GF-D8 (cell line): ENCODE measurements around the gene GIMAP4.
"Not testable (repeated sequence)": the region's sequence is repeated elsewhere in the genome, so short reads cannot be mapped to it uniquely, and the experiment has no call there.

Source experiments
- DNase-seq: peaks from one replicate; lab custom pipeline; 2025; lab: John Stamatoyannopoulos, UW

The GIMAP4 gene

DNA sequence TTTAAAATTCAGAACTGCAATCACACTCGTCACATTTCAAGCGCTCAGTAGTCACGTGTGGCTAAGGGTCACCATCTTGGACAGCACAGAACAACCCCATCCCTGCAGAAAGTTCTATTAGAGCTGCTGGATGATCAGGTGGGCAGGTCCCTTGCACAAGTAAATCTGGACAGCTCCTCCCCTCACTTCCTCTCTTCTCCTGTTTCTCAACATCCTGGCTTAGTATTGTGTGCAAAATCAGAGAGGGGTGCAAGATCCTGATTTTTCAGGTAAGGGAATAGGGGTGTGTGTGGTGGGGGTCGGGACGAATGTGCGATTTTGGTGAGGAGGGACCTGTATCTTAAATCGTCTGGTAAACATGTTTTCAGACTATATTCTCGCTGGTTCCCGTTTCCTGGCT is at the start of gene GIMAP4:
Gene GIMAP4, plus strand, starts transcription at position 222 of the 400 bp plus-strand sequence. CDS start 2,512 bp downstream, outside the sequence.
- no peak for DNase-seq

GRCh38 chr7:150519310-150519709 is 47.9 kb upstream of the GIMAP4 start:
- DNase-seq: no peak

DNA sequence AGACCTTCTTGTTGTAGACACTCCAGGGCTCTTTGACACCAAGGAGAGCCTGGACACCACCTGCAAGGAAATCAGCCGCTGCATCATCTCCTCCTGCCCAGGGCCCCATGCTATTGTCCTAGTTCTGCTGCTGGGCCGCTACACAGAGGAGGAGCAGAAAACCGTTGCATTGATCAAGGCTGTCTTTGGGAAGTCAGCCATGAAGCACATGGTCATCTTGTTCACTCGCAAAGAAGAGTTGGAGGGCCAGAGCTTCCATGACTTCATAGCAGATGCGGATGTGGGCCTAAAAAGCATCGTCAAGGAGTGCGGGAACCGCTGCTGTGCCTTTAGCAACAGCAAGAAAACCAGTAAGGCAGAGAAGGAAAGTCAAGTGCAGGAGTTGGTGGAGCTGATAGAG is 47.0 kb upstream of the GIMAP4 start:
- DNase-seq: no peak

DNA sequence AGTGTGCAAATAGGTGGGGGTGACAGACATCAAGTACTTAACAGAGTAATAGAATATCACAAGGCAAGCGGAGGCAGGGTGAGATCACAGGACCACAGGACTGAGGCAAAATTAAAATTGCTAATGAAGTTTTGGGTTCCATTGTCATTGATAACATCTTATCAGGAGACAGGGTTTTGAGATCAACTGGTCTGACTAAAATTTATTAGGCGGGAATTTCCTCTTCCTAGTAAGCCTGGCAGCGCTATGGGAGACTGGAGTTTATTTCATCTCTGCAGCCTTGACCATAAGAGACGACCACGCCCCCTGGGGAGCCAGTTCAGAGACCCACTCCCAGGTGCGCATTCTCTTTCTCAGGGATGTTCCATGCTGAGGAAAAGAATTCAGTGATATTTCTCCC is 44.3 kb upstream of the GIMAP4 start:
- DNase-seq: not testable (repeated sequence)

DNA sequence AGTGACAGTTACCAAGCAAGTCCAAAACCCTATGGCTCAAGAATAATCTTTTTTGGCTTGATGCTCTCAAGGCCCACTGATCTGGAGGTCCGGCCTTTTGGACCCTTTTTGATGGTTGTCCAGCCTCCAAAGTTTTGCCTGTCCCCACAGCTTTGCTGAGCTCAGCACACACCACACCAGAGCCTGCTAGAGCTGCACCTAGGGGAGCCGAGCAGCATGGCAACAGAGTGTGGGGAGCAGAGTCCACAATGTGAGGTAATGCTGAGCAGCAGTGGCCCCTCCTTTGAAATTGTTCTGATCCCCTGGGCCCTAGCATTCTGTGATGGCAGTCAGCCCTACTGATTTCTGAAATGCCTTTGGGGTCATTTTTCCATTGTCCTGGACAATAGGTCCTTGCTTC is 43.2 kb upstream of the GIMAP4 start:
- no peak for DNase-seq

DNA sequence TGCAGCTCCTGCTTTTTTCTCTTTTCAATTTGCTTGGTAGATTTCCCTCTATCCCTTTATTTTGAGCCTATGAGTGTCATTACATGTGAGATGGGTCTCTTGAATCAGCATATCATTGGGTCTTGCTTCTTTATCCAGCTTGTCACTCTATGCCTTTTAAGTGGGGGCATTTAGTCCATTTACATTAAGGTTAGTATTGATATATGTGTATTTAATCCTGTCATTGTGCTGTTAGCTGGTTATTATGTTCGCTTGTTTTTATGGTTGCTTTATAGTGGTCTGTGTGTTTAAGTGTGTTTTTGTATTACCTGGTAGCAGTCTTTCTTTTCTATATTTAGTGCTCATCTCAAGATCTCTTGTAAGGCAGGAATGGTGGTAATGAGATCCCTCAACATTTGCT is 35.5 kb upstream of the GIMAP4 start:
- no peak for DNase-seq

GRCh38 chr7:150538259-150538658 is 28.9 kb upstream of the GIMAP4 start:
- no peak for DNase-seq

GRCh38 chr7:150553163-150553562 is 14.0 kb upstream of the GIMAP4 start:
- no peak for DNase-seq

DNA sequence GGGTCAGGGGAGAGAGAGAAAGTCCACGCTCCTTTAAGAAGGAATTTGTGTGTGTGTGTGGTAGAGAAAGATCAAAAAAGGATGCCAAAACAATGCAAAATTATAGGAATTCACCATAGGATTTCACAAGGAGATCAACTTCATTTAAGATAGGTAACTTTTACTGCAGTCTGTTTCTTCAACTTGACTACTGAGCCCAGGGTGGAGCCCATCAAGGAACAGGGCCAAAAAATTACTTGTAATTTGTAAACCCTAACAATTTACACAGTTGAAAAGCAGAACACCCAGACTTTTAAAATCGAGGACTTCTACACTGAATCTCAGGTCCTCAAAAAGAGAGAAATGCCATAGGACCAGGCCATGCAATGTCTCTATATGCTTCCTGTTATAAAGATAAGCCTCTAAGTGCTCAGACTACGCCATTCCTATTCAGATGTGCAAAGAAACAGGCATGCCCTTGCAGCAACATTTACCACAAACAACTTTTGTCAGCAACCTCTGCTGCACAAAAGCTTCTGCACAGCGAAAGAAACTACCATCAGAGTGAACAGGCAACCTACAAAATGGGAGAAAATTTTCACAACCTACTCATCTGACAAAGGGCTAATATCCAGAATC is 10.6 kb upstream of the GIMAP4 start:
- DNase-seq: peak; percentile 89

DNA sequence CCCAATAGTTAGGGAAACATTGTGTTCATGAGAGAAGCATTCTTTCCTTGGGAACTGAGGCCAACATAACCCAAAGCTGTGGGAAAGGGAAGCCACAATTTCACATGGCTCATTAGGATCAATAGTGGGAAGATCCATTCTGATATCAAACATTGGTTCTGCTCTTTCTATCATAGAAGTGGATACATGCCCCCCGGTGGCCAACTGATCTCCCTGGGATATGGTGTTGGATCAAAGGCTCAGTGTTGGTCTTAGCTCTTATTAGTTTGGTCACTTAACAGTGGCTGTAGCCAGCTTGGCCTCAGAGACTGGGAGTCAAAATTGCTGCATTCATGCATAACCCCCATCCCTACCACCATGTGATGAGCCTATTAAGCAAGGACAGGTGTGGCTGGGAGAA is 6.7 kb upstream of the GIMAP4 start:
- DNase-seq: no peak

GRCh38 chr7:150562919-150563318 is 4.3 kb upstream of the GIMAP4 start:
- DNase-seq: no peak

- no peak for DNase-seq
Measured at GRCh38 chr7:150564006-150564405, 3.2 kb upstream of the GIMAP4 start.

- no peak for DNase-seq
Measured at GRCh38 chr7:150564566-150564965, 2.6 kb upstream of the GIMAP4 start.

DNA sequence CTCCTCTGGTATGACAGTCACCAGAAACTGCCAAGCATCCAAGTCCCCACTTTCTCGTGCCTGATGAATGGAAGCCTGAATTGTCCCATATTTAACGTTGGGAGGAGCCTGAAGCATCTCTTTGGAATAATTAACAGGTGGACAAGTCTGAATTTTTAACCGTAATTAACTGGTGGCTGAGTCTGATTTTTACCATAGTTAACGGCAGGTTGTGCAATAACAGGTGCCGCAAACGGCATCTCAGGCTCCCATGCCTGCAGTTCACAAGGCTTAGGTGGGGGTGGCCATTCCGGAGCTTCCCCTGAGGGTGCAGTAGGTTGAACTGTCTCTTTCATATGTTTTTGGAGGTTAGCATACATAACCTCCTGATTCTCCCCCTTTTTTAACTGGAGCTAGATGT is 2.0 kb upstream of the GIMAP4 start:
- DNase-seq: no peak

- DNase-seq: no peak
Measured at GRCh38 chr7:150566123-150566522, 1.1 kb upstream of the GIMAP4 start.

- DNase-seq: no peak
Measured at GRCh38 chr7:150566572-150566971, 618 bp upstream of the GIMAP4 start.

GRCh38 chr7:150567871-150568301 is 696 bp downstream of the GIMAP4 start:
- no peak for DNase-seq

DNA sequence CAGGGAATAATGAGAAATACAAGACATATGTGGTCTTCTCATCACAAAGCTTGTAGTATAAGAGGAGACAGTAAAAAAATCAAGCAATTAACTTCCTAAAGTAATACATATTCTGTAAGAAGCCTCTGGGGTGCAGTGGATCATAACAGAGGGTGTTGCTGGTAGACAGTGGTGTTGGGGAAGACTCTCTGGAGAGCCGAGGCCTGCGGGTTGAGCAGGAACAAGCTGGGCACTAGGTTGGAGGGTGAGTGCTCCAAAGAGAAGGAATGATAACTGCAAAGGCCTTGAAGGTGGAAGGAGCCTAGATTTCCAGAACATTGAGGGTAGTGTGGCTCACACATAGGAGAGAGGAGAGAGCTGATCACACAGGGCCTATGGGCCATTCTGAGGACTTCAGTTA is 1.5 kb downstream of the GIMAP4 start:
- no peak for DNase-seq

DNA sequence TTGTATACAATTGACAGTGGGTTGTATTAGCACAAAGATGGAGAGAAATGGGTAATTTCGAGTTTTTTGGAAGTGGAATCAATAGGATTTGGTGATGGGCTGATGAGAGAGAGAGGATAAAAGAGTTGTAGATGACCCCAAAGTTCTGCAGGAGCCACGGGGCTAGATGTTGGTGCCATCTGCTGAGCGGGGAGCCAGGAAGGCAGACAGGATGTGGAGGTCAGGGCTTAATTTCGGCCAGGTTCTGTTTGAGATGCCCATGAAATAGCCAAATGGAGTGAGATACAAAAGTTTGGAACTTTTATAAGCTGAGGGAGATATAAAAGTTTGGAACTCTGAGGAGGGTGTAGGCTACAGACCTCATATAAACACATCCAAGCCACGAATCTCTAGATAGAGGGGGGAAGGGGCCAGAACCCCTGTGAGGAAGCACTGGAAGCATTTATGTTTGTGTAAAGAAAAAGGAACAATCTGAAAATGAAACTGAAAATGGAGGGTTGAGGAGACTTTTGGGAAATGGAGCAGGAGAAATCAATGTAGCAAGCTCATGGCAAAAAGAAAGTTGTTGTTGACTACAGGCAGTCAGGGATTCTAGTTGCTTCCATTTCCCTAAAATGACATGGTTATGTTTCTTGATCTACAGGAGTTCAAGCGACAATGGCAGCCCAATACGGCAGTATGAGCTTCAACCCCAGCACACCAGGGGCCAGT is 2.2 kb downstream of the GIMAP4 start:
- no peak for DNase-seq

- DNase-seq: no peak
Measured at GRCh38 chr7:150570556-150571465, 3.6 kb downstream of the GIMAP4 start.

DNA sequence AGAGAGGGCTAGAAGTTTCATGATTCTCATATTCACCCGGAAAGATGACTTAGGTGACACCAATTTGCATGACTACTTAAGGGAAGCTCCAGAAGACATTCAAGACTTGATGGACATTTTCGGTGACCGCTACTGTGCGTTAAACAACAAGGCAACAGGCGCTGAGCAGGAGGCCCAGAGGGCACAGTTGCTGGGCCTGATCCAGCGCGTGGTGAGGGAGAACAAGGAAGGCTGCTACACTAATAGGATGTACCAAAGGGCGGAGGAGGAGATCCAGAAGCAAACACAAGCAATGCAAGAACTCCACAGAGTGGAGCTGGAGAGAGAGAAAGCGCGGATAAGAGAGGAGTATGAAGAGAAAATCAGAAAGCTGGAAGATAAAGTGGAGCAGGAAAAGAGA is 5.3 kb downstream of the GIMAP4 start:
- no peak for DNase-seq

GRCh38 chr7:150579979-150580637 is 12.9 kb downstream of the GIMAP4 start:
- not testable (repeated sequence) for DNase-seq
